ENCODE data around the gene TMEM135.

GRCh38 chr11:87083029-87083428, 45.3 kb downstream of the TMEM135 start:
- TF ChIP-seq, protein P1, sequence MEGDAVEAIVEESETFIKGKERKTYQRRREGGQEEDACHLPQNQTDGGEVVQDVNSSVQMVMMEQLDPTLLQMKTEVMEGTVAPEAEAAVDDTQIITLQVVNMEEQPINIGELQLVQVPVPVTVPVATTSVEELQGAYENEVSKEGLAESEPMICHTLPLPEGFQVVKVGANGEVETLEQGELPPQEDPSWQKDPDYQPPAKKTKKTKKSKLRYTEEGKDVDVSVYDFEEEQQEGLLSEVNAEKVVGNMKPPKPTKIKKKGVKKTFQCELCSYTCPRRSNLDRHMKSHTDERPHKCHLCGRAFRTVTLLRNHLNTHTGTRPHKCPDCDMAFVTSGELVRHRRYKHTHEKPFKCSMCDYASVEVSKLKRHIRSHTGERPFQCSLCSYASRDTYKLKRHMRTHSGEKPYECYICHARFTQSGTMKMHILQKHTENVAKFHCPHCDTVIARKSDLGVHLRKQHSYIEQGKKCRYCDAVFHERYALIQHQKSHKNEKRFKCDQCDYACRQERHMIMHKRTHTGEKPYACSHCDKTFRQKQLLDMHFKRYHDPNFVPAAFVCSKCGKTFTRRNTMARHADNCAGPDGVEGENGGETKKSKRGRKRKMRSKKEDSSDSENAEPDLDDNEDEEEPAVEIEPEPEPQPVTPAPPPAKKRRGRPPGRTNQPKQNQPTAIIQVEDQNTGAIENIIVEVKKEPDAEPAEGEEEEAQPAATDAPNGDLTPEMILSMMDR (IDR thresholded peaks at IDR 0.05; ENCODE audit: low read depth, low read length, poor library complexity, severe bottlenecking), result no peak
- no peak for TF ChIP-seq EZH2phosphoT487 (IDR thresholded peaks at IDR 0.05; ENCODE audit: borderline replicate concordance, low read length)
